HEK293 (cell line): ENCODE results near the gene CITED4.

Experiments used
- ZNF114 ChIP-seq: fragments of 450-650 bp; formaldehyde crosslinking; IDR thresholded peaks from 2 replicates; pipeline ENCODE4 v1.5.0; 2017; ENCODE audit warnings: missing biosample characterization, missing genetic modification characterization
- TF ChIP-seq, protein P1 (sequence below): fragments of 450-650 bp; formaldehyde crosslinking; IDR thresholded peaks from 2 replicates; pipeline ENCODE4 v1.5.1; 2017; ENCODE audit warnings: missing biosample characterization, missing genetic modification characterization
- TF ChIP-seq, protein P2 (sequence below): fragments of 450-650 bp; formaldehyde crosslinking; IDR thresholded peaks from 2 replicates; pipeline ENCODE4 v1.5.1; 2016; ENCODE audit warnings: missing biosample characterization, missing genetic modification characterization

- TF ChIP-seq ZNF114 (tag by site-specific recombination), result no peak
- TF ChIP-seq, protein P1, sequence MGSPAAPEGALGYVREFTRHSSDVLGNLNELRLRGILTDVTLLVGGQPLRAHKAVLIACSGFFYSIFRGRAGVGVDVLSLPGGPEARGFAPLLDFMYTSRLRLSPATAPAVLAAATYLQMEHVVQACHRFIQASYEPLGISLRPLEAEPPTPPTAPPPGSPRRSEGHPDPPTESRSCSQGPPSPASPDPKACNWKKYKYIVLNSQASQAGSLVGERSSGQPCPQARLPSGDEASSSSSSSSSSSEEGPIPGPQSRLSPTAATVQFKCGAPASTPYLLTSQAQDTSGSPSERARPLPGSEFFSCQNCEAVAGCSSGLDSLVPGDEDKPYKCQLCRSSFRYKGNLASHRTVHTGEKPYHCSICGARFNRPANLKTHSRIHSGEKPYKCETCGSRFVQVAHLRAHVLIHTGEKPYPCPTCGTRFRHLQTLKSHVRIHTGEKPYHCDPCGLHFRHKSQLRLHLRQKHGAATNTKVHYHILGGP (tag by site-specific recombination), result no peak
- TF ChIP-seq, protein P2, sequence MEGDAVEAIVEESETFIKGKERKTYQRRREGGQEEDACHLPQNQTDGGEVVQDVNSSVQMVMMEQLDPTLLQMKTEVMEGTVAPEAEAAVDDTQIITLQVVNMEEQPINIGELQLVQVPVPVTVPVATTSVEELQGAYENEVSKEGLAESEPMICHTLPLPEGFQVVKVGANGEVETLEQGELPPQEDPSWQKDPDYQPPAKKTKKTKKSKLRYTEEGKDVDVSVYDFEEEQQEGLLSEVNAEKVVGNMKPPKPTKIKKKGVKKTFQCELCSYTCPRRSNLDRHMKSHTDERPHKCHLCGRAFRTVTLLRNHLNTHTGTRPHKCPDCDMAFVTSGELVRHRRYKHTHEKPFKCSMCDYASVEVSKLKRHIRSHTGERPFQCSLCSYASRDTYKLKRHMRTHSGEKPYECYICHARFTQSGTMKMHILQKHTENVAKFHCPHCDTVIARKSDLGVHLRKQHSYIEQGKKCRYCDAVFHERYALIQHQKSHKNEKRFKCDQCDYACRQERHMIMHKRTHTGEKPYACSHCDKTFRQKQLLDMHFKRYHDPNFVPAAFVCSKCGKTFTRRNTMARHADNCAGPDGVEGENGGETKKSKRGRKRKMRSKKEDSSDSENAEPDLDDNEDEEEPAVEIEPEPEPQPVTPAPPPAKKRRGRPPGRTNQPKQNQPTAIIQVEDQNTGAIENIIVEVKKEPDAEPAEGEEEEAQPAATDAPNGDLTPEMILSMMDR (tag by site-specific recombination), result no peak
Observed at GRCh38 chr1:40847023-40847745, 15.0 kb downstream of the CITED4 start.
